Thyroid gland (tissue), 4 donors: ENCODE data around the gene TAF7.

Source experiments
- POLR2A ChIP-seq, 2 donors: fragments of 450-650 bp; IDR thresholded peaks; one replicate each; pipeline ENCODE4 v1.6.1; 2017; ENCODE audit warnings: antibody characterized with exemption in 2 of 2, mild to moderate bottlenecking in 2 of 2, moderate library complexity in 1 of 2
- TF ChIP-seq, protein P1 (sequence below), 6 experiments: fragments of 200-600 bp in 3 of 6; fragments of 450-650 bp in 3 of 6; sonication (generic) in 3 of 6; IDR thresholded peaks; one replicate each; pipeline ENCODE4 v1.5.1; 2016 to 2019; ENCODE audit warnings: antibody characterized with exemption in 6 of 6, mild to moderate bottlenecking in 2 of 6, inconsistent platforms in 1 of 6, moderate library complexity in 1 of 6

DNA sequence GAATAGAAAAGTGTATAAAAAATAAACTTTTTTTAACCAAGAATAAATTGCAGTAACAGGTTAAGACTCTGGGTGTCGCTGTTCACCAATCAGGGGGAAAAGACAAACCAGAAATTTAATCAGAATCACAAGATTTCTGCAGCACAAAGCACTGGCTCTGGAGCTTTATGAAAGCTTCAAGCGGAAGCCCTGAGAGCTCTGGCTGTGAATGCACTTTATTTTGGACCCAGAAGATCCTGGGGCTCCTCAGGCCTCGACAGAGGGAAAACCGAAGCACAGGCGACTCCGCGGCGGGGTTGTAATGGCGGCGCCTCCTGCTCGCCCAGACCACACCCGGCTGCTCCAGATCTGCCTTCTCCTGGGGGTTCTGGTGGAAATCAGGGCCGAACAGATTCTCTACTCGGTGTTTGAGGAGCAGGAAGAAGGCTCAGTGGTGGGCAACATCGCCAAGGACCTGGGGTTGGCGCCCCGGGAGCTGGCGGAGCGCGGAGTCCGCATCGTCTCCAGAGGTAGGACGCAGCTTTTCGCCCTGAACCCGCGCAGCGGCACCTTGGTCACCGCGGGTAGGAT, 34.4 kb upstream of the TAF7 start, which contains the start of gene PCDHGA4:
- TF ChIP-seq, protein P1, sequence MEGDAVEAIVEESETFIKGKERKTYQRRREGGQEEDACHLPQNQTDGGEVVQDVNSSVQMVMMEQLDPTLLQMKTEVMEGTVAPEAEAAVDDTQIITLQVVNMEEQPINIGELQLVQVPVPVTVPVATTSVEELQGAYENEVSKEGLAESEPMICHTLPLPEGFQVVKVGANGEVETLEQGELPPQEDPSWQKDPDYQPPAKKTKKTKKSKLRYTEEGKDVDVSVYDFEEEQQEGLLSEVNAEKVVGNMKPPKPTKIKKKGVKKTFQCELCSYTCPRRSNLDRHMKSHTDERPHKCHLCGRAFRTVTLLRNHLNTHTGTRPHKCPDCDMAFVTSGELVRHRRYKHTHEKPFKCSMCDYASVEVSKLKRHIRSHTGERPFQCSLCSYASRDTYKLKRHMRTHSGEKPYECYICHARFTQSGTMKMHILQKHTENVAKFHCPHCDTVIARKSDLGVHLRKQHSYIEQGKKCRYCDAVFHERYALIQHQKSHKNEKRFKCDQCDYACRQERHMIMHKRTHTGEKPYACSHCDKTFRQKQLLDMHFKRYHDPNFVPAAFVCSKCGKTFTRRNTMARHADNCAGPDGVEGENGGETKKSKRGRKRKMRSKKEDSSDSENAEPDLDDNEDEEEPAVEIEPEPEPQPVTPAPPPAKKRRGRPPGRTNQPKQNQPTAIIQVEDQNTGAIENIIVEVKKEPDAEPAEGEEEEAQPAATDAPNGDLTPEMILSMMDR (IDR thresholded peaks at IDR 0.05), result peak in 5 of 6 experiments; percentile 9 to 30 (median 18)
- no peak for TF ChIP-seq POLR2A (IDR thresholded peaks at IDR 0.05)
